ENCODE data around the gene MCC.
"Not testable (repeated sequence)": the region's sequence is repeated elsewhere in the genome, so short reads cannot be mapped to it uniquely, and the experiment has no call there.

Gene MCC

GRCh38 chr5:113489299-113489698, 1.0 kb upstream of the MCC start:
- no peak for DNase-seq

DNA sequence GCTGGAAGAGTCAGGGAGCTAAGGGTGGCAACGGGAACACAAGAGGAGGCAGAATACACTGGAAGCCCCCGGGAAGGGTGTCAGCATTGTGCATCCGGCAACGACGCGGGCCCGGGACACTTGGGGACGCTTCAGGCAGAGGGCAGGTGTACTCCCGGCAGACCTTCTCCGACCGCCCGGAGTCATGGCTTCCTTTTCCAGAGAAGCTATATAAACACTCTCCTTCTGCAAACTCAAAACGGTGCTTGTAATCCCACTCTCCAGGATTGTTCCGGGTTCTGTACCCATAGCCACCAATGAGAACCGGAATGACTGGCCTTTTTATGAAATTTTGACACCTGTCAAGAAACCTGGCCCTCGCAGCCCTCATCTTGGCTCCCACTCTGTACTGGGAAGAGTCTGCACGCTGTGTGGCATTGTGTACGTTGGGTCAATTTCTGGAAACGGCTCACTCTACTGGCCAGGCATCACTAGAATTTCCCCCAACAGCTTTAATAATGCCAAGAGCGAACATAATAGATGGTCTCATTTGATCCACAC, 462 bp upstream of the MCC start:
- DNase-seq, result peak; percentile 53

DNA sequence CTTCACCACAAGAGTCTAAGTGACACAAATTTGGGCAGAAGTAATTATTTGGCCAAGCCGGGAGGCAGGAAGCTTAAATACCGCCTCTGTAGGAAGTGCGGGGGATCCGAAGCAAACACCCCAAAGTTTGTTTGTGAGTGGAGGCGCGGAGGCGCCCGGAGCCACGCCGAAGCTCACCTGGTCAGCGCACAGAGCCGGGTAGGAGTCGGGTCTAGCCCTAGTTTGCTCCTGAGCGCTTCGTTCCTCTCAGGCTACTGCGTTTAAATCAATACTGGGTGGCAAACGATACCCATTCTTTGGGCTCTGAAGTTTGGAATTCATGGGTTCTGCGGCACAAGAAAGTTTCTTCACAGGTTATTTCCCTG, 855 bp downstream of the MCC start:
- DNase-seq, result peak; percentile 60

- DNase-seq, result no peak
Observed at GRCh38 chr5:113480243-113480642, 8.0 kb downstream of the MCC start.

DNA sequence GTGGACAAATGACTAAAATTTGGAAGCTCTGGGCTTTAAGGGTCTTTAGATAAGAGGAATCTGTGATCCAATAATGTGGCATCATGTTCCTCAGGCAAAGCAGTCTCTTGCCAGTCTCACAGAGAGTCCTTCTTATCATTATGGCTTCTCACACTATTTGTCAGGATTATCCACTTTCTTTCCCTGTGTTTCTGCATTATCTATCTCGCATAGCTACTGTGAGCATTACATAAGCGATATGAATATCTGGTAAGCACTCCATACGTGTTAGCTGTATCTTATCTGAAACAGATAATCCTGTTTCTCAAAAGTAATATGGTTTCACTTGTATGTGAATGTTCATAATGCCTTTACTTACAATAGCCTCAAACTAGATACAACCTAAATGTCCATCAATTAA, 9.6 kb downstream of the MCC start:
- DNase-seq, result no peak

DNA sequence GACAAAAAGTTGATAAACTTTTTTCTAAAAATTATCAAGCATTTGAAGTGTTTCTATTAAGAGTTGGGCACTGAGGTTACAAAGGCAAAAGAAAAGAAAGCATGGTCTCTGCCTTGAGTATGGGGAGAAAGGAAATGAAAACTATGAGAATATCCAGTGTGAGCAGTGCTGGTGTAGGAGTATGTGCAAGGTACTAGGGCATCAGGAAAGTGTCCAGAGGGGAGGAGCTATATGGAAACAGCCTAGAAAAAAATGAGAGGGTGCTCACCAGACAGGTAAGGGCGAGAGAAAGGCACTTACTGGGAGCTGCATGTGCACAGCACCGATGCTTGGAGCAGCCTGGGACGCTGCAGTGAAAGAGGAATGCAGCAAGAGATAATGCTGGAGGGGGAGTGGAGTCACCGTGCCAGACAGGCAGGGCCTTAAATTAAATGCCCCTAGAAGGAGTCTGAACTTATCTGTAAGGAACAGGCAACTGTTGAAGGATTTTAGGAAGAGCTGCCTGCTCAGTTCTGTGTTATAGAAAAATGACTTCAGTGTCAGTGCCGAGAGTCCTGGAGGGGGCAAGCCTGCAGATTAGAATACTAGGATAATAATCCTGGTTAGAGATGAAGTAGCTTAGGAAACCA, 14.0 kb downstream of the MCC start:
- no peak for DNase-seq

DNA sequence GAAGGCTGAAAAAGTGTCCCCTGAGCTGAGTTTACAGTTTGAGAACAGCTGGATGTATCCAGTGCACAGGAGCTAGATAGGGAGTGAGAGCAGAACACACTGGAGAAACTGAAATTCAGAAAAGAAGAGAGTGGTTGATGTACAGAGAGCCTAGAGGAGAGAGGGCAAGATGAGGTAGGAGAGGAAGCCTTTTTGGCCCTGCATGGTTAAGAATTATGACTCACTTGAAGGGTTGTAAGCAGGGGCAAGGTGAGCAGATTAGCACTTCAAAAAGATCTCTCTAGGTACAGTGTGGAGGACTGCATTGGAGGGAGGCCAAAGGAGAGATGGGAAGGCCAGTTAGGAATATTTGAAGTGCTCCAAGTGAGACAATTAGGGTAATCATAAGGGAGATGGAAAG, 25.2 kb downstream of the MCC start:
- DNase-seq, result no peak

- not testable (repeated sequence) for DNase-seq
Observed at GRCh38 chr5:113457106-113457505, 31.1 kb downstream of the MCC start.

- DNase-seq, result no peak
Observed at GRCh38 chr5:113452941-113453340, 35.3 kb downstream of the MCC start.

DNA sequence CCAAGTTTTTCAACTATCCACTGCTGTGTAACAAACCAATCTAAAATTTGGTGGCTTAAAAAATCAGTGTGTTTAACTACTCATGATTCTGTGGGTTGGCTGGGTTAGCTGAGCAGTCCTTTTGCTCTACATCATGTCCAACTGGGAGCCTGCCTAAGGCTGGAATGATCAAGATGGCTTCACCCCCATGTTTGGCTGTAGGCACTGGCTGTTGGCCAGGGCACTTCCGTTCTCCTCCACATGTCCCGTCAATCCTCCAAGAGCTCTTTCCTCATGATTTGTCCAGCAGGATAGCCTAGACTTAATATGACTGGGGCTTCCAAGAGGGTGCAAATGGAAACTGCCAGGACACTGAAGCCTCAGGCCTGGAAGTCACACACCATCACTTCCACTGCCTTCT, 36.5 kb downstream of the MCC start:
- no peak for DNase-seq

DNA sequence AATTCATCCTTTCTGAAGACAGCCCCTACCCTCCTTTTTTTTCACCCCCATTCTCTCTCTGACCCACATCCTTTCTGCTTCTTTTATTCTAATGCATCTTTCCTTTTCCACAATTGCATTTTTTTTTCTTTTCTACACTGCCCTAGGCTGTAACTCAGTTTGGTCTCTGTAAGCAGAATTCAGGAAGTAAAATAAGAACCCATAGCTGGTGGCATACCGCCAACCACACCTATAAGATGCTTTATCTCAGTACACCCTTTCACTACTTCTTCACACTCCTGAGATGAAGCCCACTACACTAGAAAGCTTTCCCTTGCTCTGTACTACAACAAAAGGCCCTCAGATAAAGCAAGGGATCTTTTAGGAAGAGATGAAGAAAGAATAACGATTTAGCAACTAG, 37.3 kb downstream of the MCC start:
- DNase-seq, result no peak

DNA sequence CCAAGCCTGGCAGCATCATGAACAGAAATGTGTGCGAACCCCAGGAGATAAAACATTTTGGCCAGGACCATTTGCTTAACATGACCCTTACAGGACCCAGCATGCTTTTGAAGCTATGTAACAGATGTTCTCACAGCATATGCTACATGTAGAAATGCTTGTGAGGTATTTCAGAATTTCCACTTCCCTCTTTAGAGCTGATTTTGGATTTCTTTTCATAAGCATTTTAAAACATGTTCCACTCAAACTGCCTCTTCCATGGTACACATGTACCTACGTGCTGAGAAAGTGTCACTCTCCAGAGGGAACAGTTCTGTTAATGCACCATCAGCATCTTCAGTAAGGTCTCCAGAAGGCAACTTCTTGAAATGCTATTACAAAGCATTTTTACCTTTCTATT, 37.8 kb downstream of the MCC start:
- no peak for DNase-seq

- DNase-seq, result no peak
Observed at GRCh38 chr5:113448252-113448651, 40.0 kb downstream of the MCC start.

DNA sequence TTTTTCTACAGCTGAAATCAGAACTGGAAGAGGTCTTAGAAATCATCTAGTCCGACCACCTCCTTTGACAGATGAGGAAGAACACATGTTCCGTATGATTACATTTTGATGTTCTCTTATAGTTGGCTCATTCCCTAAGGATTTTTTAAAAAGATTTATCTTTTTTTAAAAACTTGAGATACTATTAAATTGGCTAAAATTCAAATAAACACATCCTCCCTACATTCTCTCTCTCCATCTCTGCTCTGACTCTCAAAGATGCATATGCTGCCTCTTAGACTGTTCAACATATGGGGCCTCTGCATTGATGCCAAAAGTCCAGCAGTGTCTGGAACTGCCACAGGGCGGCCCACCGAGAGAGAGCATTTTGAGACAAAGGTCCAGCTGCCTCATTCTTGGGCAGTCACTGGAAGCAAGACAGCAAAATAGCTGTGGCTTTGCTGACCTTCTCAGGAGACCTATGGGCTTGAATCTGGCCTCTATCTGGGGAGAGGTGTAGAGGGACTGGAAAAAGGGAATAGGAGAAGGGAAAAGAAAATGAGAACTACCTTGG, 40.7 kb downstream of the MCC start:
- DNase-seq, result peak; percentile 33

GRCh38 chr5:113446358-113446927, 41.8 kb downstream of the MCC start:
- DNase-seq, result no peak

DNA sequence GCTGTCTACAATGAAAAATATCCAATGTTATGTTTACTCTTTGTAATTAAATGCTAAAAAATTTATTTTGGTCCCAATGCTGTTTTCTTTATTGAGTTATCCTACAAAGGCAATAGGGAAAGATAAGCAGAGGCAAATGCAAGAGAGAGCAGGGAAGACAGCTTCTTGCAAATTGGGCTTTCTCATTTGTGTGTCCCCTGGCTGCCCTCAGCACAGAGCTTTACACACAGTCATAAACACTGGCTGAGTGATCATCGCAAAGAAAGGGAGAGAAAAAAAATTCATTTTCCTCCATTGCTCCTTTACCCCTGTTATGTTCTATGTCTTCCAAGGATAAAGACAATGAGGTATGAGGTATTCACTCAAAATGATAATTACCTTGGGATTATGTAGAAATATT, 51.1 kb downstream of the MCC start:
- DNase-seq, result no peak

DNA sequence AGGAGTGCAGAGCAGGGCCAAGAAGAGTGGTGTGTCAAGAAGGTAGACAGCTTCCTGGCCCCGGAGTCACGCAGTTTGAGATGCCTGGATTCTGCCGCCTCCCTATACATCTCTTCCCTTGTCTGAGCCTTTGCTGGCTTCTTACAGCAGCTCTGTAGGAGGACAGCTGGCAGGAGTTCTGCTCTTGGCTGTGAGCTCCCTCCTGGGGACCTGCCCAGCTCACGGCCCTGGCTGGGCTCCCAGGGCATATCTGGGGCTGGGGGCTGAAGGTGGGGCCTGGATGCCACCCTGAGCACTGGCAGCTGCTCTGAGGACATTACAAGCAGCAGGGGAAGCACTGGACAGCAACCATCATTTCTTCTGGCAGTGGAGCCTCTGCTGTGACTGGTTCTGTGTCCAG, 52.7 kb downstream of the MCC start:
- no peak for DNase-seq

DNA sequence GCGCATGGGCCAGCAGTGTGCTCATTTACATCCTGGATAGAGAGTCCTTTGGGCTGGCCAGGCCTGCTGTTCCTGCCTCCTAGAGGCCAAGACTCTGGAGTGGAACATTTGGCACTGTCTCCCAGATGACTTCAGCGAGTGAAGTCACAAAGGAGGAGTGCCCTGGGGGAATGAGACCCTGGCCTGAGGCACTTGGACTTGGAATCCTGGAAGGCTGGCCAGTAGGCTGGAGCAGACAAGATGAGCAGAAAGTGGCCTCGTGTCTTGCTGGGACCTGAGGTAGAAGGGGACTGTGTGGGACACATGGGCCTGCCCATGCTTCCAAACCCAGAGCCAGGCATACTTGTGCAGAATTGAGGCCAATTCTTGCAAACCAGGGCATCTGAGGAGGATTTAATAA, 53.4 kb downstream of the MCC start, which contains the start of gene TSSK1B:
TSS of gene TSSK1B (minus strand) at position 101 of the 400 bp plus-strand sequence. CDS start 150 bp downstream, outside the sequence.
- DNase-seq, result no peak

DNA sequence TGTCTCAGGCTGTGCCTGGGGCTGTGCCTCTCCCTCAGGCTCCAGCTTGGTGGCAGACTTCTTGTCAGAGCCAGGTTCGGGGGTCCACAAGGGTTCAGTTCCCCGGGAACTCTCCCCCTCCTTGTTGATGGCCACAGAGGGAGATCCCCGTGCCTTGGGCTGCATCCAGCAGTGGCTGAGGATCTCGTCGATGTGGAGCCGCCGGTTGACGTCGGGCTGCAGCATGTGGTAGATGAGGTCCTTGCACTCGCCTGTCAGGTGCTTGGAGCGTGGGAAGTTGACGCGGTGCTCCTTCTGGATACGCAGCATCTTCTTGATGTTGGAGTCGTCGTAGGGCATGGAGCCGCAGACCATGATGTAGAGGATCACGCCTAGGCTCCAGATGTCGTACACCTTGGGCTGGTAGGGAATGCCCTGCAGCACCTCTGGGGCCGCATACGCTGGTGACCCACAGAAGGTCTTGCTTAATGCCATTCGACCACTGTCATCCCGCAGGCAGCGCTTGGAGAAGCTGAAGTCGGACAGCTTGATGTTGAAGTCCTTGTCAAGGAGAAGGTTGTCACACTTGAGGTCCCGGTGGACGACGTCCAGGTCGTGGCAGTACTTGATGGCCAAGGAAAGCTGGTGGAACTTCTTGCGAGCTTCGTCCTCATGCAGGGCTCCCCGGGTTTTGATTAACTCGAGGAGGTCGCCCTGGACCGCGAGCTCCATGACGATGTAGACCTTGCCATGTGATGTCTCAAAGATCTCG, 54.2 kb downstream of the MCC start:
- DNase-seq, result no peak

DNA sequence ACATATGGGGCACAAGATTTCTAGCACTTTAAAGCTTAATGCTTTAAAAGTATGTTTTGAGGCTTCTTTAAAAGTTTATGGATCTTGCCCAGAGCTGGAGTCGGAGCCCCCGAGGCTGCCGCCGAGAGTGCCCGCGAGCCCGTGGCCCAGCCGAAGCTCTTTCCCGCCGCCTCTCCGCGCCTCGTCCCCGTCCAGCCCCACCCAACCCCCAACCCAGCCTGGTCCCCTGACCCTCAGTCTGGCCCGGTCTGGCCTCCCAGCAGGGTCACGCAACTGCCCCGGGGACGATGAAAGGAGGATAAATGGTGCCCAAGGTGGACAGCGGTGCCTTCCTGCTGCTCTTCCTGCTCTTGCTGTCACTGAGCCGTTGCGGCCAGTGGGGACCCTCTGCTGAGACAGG, 55.2 kb downstream of the MCC start:
- DNase-seq, result no peak

DNA sequence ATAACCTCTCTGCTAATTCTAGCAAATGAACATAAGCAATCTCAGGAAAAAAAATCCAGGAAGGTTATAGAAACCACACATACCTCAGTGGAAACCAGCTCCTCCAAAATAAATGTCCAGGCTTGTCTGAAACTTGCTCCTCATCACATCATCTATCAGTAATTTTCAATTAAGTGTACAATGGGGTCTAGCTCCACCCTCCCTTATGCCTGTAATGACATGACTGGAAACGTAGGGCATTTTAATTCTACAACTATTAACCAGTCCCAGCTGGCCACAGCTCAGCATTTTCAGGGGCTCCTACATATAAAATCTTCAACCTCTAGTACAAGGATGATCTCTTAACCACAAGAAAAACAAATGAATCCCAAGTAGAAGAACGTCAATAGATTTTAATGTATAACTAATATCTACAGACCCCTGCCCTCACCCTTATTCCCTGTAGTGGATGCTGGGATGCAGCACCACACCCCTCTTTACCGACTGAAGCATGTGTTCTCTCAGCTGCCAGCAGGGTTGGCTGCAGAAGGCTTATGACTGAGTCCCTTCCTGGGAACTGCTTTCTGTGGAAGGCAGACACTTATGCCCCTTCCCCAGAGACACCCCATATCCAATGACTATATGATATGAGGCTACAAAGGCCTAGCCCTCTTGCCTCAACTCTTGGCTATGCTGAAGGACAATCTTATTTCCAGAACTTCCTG, 60.2 kb downstream of the MCC start:
- peak; percentile 20 for DNase-seq

- DNase-seq, result no peak
Observed at GRCh38 chr5:113425909-113426308, 62.3 kb downstream of the MCC start.

GRCh38 chr5:113421693-113422092, 66.6 kb downstream of the MCC start:
- no peak for DNase-seq
